Gastrocnemius medialis (tissue), 4 donors: ENCODE data around the gene FAM3D.

Experiments
- POLR2A ChIP-seq, 2 donors: fragments of 450-650 bp; IDR thresholded peaks; one replicate each; pipeline ENCODE4 v1.6.1; 2017; ENCODE audit warnings: antibody characterized with exemption in 2 of 2, mild to moderate bottlenecking in 2 of 2, moderate library complexity in 2 of 2
- TF ChIP-seq, protein P1 (sequence below), 5 experiments: fragments of 450-650 bp in 3 of 5; fragments of 200-600 bp in 2 of 5; sonication (generic) in 2 of 5; IDR thresholded peaks in 4 of 5; conservative IDR thresholded peaks in 1 of 5; 1 replicate in 4 of 5; 2 replicates in 1 of 5; pipeline ENCODE4 v1.5.1; 2016 to 2019; ENCODE audit warnings: antibody characterized with exemption in 5 of 5, mild to moderate bottlenecking in 3 of 5, moderate library complexity in 3 of 5

DNA sequence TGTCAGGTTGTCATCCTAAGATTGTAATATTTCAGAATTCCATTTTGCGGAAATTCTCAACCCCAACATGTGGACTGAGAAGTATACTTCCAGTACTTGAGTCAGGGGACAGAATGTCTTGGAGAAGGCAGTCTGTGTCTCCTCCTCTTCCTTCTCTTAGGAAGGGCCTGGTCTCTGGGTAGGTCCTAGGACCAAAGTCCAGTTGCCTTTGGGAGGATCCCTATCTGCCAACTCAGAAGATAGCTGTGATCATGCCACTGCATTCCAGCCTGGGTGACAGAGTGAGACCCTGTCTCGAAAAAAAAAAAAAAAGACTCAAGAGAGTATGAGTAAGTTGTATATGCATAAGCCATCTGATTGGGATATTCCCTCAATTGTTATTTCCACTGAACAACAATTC lies 23.9 kb upstream of the FAM3D start:
- TF ChIP-seq, protein P1, sequence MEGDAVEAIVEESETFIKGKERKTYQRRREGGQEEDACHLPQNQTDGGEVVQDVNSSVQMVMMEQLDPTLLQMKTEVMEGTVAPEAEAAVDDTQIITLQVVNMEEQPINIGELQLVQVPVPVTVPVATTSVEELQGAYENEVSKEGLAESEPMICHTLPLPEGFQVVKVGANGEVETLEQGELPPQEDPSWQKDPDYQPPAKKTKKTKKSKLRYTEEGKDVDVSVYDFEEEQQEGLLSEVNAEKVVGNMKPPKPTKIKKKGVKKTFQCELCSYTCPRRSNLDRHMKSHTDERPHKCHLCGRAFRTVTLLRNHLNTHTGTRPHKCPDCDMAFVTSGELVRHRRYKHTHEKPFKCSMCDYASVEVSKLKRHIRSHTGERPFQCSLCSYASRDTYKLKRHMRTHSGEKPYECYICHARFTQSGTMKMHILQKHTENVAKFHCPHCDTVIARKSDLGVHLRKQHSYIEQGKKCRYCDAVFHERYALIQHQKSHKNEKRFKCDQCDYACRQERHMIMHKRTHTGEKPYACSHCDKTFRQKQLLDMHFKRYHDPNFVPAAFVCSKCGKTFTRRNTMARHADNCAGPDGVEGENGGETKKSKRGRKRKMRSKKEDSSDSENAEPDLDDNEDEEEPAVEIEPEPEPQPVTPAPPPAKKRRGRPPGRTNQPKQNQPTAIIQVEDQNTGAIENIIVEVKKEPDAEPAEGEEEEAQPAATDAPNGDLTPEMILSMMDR (IDR thresholded peaks at IDR 0.05 in 4 of 5, conservative IDR thresholded peaks at IDR 0.05 in 1 of 5), result no peak
- no peak for TF ChIP-seq POLR2A (IDR thresholded peaks at IDR 0.05)
